Neutrophil (primary cell): ENCODE results near the gene CRABP1.

Experiments
- H3K27ac ChIP-seq: fragments of 200-600 bp; sonication (generic); 2 replicates; pipeline ENCODE4 v1.5.1; 2016; ENCODE audit warnings: mild to moderate bottlenecking, moderate library complexity
- H3K27me3 ChIP-seq: fragments of 200-600 bp; sonication (generic); 2 replicates; pipeline ENCODE4 v1.6.0; 2016; ENCODE audit warnings: mild to moderate bottlenecking
- H3K36me3 ChIP-seq: fragments of 200-600 bp; sonication (generic); 2 replicates; pipeline ENCODE4 v1.5.1; 2017
- H3K4me1 ChIP-seq, 2 experiments: fragments of 200-600 bp in 1 of 2; sonication (generic) in 1 of 2; 1 replicate in 1 of 2; 2 replicates in 1 of 2; pipeline versions ENCODE4 v1.5.1 to v1.6.1; 2013 to 2016; ENCODE audit warnings: low read depth in 1 of 2, low read length in 1 of 2, mild to moderate bottlenecking in 1 of 2, moderate library complexity in 1 of 2; ENCODE audit not compliant: control insufficient read depth in 1 of 2, insufficient read depth in 1 of 2
- H3K4me3 ChIP-seq, 2 experiments: fragments of 200-600 bp in 1 of 2; sonication (generic) in 1 of 2; 1 replicate in 1 of 2; 2 replicates in 1 of 2; pipeline ENCODE4 v1.5.1; 2013 to 2016; ENCODE audit warnings: low read depth in 1 of 2, low read length in 1 of 2, mild to moderate bottlenecking in 1 of 2, moderate library complexity in 1 of 2
- H3K9me3 ChIP-seq: fragments of 200-600 bp; sonication (generic); 2 replicates; pipeline ENCODE4 v1.5.1; 2016
- TF ChIP-seq, protein P1 (sequence below): fragments of 200-600 bp; sonication (generic); IDR thresholded peaks from 2 replicates; pipeline ENCODE4 v1.5.1; 2016; ENCODE audit warnings: antibody characterized with exemption

Gene CRABP1

DNA sequence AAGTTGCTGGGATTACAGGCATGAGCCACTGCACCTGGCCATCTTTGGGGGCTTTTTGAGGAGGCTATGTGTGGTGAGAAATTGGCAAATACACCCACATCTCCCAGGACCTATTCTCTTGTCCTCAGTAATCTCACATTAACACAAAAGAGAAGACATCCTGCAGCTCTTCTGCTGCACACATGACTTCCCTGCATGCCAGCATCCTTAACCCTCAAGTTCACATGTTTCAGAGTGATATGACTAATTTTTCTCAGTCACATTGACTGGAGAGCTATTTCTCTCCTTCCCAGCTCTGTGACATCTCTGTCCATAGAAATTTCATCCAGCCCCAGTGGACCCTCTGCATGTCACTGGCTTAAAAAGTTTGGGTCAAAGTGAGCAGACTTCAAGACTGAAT lies 38.8 kb upstream of the CRABP1 start:
- H3K4me1 ChIP-seq, result peaks cover 36 to 46% of the 10 kb centered on the region in 2 experiments
- H3K4me3 ChIP-seq, result no peak overlapping the region
- no peaks in the 10 kb centered on the region for H3K9me3 ChIP-seq
- TF ChIP-seq, protein P1, sequence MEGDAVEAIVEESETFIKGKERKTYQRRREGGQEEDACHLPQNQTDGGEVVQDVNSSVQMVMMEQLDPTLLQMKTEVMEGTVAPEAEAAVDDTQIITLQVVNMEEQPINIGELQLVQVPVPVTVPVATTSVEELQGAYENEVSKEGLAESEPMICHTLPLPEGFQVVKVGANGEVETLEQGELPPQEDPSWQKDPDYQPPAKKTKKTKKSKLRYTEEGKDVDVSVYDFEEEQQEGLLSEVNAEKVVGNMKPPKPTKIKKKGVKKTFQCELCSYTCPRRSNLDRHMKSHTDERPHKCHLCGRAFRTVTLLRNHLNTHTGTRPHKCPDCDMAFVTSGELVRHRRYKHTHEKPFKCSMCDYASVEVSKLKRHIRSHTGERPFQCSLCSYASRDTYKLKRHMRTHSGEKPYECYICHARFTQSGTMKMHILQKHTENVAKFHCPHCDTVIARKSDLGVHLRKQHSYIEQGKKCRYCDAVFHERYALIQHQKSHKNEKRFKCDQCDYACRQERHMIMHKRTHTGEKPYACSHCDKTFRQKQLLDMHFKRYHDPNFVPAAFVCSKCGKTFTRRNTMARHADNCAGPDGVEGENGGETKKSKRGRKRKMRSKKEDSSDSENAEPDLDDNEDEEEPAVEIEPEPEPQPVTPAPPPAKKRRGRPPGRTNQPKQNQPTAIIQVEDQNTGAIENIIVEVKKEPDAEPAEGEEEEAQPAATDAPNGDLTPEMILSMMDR, result no peak
- no peaks in the 10 kb centered on the region for H3K36me3 ChIP-seq
- H3K27me3 ChIP-seq, result no peaks in the 10 kb centered on the region
- H3K27ac ChIP-seq, result peak overlapping the region; percentile 78

DNA sequence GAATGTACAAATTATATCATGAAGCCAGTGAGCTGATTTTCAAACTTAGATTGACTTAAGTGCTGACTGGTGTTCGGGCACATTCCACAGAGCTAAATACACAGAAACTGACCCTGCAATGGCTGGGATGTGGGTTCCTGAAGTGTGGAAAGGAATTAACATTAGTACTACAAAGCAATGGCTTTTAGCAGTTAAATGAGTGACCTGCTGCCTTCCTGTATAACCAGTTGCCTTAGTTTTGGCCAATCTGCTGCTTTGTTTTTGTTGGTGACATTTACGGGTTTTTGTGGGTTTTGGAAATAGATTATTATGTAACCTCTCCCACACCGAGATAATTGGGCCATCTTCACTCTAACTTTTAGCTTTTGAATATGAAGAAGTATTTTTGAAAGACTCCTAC lies 38.3 kb upstream of the CRABP1 start:
- Histone ChIP-seq H3K36me3 (no peaks in the 10 kb centered on the region), H3K9me3 (no peaks in the 10 kb centered on the region), H3K4me1 (peaks cover 36 to 46% of the 10 kb centered on the region in 2 experiments), H3K4me3 (no peak overlapping the region), H3K27me3 (no peaks in the 10 kb centered on the region), H3K27ac (peak overlapping the region; percentile 78)
- TF ChIP-seq, protein P1, result no peak

DNA sequence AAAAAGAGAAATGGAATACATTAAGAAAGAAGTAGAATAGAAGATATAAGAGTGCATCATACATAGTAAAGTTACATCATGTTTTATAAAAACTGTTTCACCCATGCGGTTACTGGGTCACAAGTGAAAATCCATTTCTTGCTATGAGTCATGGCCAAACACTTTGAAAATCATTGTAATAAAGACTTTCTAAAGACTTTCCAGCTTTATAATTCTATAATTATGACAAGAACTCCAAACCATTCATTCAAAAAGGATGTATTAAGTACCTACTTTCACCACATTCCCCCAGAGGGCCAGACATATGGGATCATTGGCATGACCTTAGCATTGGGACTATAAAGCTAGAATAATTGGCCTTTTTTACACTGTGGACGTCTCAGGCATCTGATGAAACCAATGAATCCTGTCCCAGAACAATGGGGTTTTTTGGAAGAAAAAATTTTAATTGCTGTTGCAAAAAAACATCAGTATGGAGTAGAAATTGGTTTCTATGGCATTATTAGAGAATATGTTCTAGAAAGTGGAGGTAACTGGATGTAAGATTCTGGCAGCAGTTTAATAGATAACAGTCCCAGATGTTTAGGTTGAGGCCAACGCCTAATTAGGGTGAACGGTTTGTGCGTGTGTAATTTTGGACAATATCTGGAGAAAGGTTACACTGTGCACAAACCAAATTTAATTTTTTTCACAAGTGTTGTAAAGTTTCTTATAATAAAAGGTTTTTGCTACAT lies 37.4 kb upstream of the CRABP1 start:
- Histone ChIP-seq H3K9me3 (no peaks in the 10 kb centered on the region), H3K4me1 (peaks cover 36 to 45% of the 10 kb centered on the region in 2 experiments), H3K27me3 (no peaks in the 10 kb centered on the region), H3K36me3 (no peaks in the 10 kb centered on the region), H3K27ac (no peak overlapping the region), H3K4me3 (no peak overlapping the region)
- TF ChIP-seq, protein P1, result no peak

DNA sequence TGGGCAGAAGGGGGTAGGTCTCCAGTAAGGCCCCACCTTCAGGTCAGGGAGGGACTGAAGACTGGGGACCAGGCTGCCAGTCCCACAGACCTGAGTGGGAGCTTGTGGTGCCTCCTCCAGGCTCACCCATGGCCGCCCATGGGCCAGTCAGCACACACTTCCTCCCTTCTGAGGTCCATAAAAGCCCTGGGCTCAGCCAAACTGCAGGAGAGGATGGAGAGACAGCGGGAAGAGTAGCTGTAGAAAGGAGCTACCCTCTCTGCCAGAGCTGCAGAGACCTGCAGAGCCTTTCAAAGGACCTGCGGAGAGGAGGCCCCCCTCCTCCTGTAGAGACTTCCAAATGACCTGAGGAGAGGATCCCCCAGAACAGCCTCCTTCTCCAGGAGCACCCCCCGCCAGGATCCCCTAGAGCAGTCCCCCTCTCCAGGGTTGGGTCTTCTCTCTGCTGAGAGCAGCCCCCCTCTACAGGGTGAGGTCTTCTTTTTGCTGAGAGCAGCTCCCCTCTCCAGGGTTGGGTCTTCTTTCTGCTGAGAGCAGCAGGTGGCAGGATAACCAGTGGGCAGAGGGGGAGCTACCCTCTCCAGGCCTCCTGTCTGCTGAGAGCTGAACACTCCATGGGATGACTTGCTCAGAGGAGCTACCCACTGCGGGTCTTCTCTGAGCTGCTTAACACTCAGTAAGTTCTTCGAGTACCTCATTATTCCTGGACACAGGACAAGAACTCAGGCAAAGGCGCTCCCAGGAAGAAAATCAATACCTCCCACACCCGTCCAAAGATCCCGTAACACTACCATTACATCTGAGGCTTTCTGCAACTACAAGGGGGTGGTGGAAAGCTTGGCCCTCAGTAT lies 35.7 kb upstream of the CRABP1 start:
- Histone ChIP-seq H3K4me1 (peaks cover 28 to 35% of the 10 kb centered on the region in 2 experiments), H3K36me3 (no peaks in the 10 kb centered on the region), H3K27ac (no peak overlapping the region), H3K27me3 (no peaks in the 10 kb centered on the region), H3K9me3 (no peaks in the 10 kb centered on the region), H3K4me3 (no peak overlapping the region)
- TF ChIP-seq, protein P1, result no peak

DNA sequence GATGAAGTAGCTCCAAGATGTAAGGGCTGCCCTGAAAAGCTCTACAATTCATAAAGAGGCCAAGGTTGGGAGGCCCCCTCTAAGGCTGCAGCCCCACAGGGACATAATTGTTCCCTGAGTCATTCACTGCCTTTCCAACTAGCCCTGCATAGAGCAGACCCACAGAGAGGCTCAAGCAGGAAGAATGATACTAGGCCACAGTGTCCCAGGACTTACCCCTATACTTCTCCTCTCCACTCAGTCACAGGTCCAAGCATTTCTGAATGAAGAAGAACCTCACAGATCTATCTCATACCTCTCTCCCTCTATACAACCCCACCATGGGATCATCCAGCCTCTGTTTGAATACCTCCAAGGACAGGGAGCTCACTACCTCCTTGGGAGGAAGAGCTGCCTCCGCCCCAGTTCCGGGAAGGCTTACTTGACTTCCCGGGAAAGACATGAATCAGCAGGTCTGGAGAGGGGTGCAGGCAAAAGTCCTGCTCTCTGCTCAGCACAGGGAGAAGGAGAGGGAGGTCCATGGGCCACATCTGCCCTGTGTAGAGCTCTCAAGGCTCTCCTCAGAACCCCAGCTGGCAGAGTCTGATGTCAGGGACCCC lies 33.9 kb upstream of the CRABP1 start:
- Histone ChIP-seq H3K4me1 (peaks cover 12 to 21% of the 10 kb centered on the region in 2 experiments), H3K4me3 (no peak overlapping the region), H3K9me3 (no peaks in the 10 kb centered on the region), H3K27me3 (no peaks in the 10 kb centered on the region), H3K27ac (no peak overlapping the region), H3K36me3 (no peaks in the 10 kb centered on the region)
- TF ChIP-seq, protein P1, result no peak
